ENCODE data around the gene CATSPERZ.

GRCh38 chr11:64299847-64300648, at the start of gene CATSPERZ:
- TF ChIP-seq CTCF (IDR thresholded peaks at IDR 0.05): no peak
- TF ChIP-seq ZFX (IDR thresholded peaks at IDR 0.05; ENCODE audit: borderline replicate concordance): no peak

Measured in 22Rv1 (cell line).